Osteoblast (primary cell): ENCODE measurements around the gene TTC7B. TPM values are rescaled to one million over a fixed set of nuclear protein-coding genes. Genes with fewer than 3 reads are reported as not detected.

Source experiments
- DNase-seq: peaks from one replicate; pipeline ENCODE4 v3.0.0; 2011; ENCODE audit warnings: low spot score, mixed read lengths; ENCODE audit not compliant: insufficient read length; ENCODE audit errors: missing footprints
- H2AFZ ChIP-seq: 2 replicates; pipeline ENCODE4 v1.6.0; 2011; ENCODE audit warnings: mild to moderate bottlenecking, low read length
- H3K27ac ChIP-seq: 2 replicates; pipeline ENCODE4 v1.5.1; 2011; ENCODE audit warnings: mild to moderate bottlenecking, low read depth, low read length, moderate library complexity
- H3K27me3 ChIP-seq: 2 replicates; pipeline ENCODE4 v1.6.0; 2012; ENCODE audit warnings: mild to moderate bottlenecking, control low read depth, inconsistent platforms, low read length, moderate library complexity; ENCODE audit not compliant: insufficient read depth
- H3K36me3 ChIP-seq: 2 replicates; pipeline ENCODE4 v1.5.1; 2011; ENCODE audit warnings: mild to moderate bottlenecking, low read length, control low read depth, moderate library complexity; ENCODE audit not compliant: insufficient read depth
- H3K4me1 ChIP-seq: 2 replicates; pipeline ENCODE4 v1.5.1; 2011; ENCODE audit warnings: mild to moderate bottlenecking, low read length, control low read depth, moderate library complexity; ENCODE audit not compliant: insufficient read depth
- H3K4me2 ChIP-seq: 2 replicates; pipeline ENCODE4 v1.6.0; 2011; ENCODE audit warnings: mild to moderate bottlenecking, low read length; ENCODE audit not compliant: insufficient read depth
- H3K4me3 ChIP-seq: fragments of 200-600 bp; sonication (generic); 3 replicates; pipeline ENCODE4 v1.5.1; 2012; ENCODE audit warnings: mild to moderate bottlenecking, low read length, inconsistent platforms; ENCODE audit not compliant: insufficient read depth
- H3K79me2 ChIP-seq: 2 replicates; pipeline ENCODE4 v1.6.0; 2012; ENCODE audit warnings: mild to moderate bottlenecking, low read length, control low read depth, inconsistent platforms; ENCODE audit not compliant: insufficient read depth
- H3K9me3 ChIP-seq: 2 replicates; pipeline ENCODE4 v1.5.1; 2011; ENCODE audit warnings: low read depth, low read length, control low read depth
- H4K20me1 ChIP-seq: 2 replicates; pipeline ENCODE4 v1.6.0; 2012; ENCODE audit warnings: mild to moderate bottlenecking, low read length, control low read depth; ENCODE audit not compliant: insufficient read depth
- CTCF ChIP-seq: IDR thresholded peaks from 2 replicates; pipeline ENCODE4 v1.5.1; 2011; ENCODE audit warnings: mild to moderate bottlenecking, low read depth, low read length, moderate library complexity; ENCODE audit errors: extremely low read depth
- total RNA-seq: library from RNA; depleted of rRNA; stranded (reverse); fragments of >200 nt; gene quantifications from 2 replicates; pipeline ENCODE4 v1.2.3, GENCODE V29; 2012

Gene TTC7B
- total RNA-seq, 1 donor: 14.5 TPM

- DNase-seq: no peak
- Histone ChIP-seq H3K27ac (no peak overlapping the region), H3K4me2 (no peak overlapping the region), H2AFZ (no peak overlapping the region), H3K79me2 (no peaks in the 10 kb centered on the region), H3K4me3 (no peak overlapping the region), H3K36me3 (no peaks in the 10 kb centered on the region), H3K4me1 (no peaks in the 10 kb centered on the region), H3K9me3 (no peaks in the 10 kb centered on the region), H4K20me1 (no peaks in the 10 kb centered on the region), H3K27me3 (no peaks in the 10 kb centered on the region)
- no peak for TF ChIP-seq CTCF
Measured at GRCh38 chr14:90616881-90617280, 199.3 kb downstream of the TTC7B start.

DNA sequence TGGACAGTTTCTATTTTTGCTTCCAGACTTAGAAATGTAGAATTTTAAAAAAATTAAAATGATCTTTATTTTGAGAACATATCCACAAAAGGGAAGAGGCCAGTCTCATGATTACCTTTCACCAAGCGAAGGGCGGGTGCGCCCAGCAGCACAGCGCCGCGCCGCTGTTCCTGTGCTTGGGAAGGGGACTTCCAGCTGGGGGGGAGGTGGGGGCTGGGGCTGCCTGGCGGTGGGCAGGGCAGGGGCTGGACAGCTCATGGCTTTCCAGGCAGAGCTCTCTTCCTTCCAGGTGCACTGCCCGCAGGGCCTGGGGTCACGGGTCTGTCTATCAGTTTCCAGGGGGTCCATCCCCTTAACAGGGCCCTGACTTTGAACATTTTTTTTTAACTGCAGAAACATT is 199.9 kb downstream of the TTC7B start:
- no peaks in the 10 kb centered on the region for H3K79me2 ChIP-seq
- H4K20me1 ChIP-seq: no peaks in the 10 kb centered on the region
- no peak overlapping the region for H3K4me2 ChIP-seq
- H3K4me3 ChIP-seq: no peak overlapping the region
- no peaks in the 10 kb centered on the region for H3K9me3 ChIP-seq
- H3K36me3 ChIP-seq: no peaks in the 10 kb centered on the region
- no peak overlapping the region for H2AFZ ChIP-seq
- no peak overlapping the region for H3K27ac ChIP-seq
- H3K27me3 ChIP-seq: no peaks in the 10 kb centered on the region
- no peak for TF ChIP-seq CTCF
- DNase-seq: no peak
- H3K4me1 ChIP-seq: no peaks in the 10 kb centered on the region

GRCh38 chr14:90615517-90616060 is 200.6 kb downstream of the TTC7B start:
- H3K4me1 ChIP-seq: no peaks in the 10 kb centered on the region

More at GRCh38 chr14:90615517-90616060, 200.6 kb downstream of the TTC7B start:
- H3K27ac ChIP-seq: no peak overlapping the region
- H3K36me3 ChIP-seq: no peaks in the 10 kb centered on the region
- H2AFZ ChIP-seq: no peak overlapping the region
- H3K4me2 ChIP-seq: no peak overlapping the region
- H3K27me3 ChIP-seq: no peaks in the 10 kb centered on the region
- DNase-seq: no peak
- no peak overlapping the region for H3K4me3 ChIP-seq
- TF ChIP-seq CTCF: no peak
- no peaks in the 10 kb centered on the region for H3K9me3 ChIP-seq
- H3K79me2 ChIP-seq: no peaks in the 10 kb centered on the region
- H4K20me1 ChIP-seq: no peaks in the 10 kb centered on the region
